HG03108 (cell line): Measurements from ENCODE around the gene MED29.

ENCODE experiments used
- ATAC-seq: cut with Tn5 transposase; IDR thresholded peaks from one replicate; pipeline ENCODE4 v1.9.1; 2021; ENCODE audit warnings: moderate library complexity; ENCODE audit not compliant: unreplicated experiment

The MED29 gene

GRCh38 chr19:39426170-39426569 is 35.0 kb downstream of the MED29 start:
- no peak for ATAC-seq

- no peak for ATAC-seq
These were observed 36.5 kb downstream of the MED29 start for GRCh38 chr19:39427707-39428106.

- ATAC-seq = no peak
These were observed 37.3 kb downstream of the MED29 start for GRCh38 chr19:39428283-39429112.

GRCh38 chr19:39430675-39431593 is 39.8 kb downstream of the MED29 start:
- ATAC-seq = peak; percentile 38

DNA sequence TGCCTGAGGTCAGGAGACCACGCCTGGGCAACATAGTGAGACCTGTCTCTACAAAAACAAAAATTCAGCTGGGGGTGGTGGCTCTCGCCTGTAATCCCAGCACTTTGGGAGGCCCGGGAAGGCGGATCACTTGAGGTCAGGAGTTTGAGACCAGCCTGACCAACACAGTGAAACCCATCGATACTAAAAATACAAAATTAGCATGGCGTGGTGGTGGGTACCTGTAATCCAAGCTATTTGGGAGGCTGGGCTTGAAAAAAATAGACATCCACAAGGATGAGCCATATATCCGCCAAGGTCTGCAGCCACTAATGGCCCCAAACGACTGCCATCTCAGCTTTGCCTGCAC is 41.5 kb downstream of the MED29 start:
- ATAC-seq = no peak

- no peak for ATAC-seq
These were observed 42.4 kb downstream of the MED29 start for GRCh38 chr19:39433480-39434079.

DNA sequence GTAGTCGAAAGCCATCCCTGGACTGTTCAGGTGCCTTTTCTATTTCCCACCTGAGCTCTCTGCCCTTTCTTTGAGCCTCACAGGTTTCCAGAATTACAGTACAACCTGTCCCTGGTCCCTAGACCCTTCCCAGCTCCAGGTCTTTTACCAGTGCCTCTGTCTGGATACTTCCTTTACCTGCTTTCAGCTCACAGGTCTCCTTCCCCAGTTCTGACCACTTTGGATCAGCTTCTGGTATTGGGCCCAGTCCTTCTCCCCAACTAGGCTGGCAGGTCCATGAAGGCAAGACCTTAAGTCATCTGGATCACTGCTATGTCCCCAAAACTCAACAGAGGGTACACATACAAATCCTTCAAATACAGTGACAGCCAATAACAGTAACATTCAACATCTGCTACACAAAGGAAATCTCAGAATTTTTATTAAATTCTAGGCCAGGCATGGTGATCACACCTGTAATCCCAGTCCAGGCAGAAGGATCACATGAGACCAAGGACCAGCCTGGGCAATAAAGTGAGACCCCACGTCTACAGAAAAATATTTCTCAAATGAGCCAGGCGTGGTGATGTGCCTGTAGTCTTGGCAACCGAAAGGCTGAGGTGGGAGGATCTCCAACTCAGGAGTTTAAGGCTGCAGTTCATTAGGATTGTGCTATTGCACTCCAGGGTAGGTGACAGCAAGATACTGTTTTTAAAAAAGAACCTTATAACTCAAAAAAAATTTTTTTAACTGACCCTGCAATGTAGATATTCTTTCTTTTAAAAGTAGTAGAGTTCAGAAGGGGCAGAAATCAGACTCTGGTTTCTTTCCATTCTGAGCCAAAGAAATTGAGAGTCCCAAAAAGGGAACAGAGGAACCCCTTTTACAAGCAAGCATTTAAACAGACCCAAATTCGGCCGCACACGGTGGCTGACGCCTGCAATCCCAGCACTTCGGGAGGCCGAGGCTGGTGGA is 43.2 kb downstream of the MED29 start:
- no peak for ATAC-seq

DNA sequence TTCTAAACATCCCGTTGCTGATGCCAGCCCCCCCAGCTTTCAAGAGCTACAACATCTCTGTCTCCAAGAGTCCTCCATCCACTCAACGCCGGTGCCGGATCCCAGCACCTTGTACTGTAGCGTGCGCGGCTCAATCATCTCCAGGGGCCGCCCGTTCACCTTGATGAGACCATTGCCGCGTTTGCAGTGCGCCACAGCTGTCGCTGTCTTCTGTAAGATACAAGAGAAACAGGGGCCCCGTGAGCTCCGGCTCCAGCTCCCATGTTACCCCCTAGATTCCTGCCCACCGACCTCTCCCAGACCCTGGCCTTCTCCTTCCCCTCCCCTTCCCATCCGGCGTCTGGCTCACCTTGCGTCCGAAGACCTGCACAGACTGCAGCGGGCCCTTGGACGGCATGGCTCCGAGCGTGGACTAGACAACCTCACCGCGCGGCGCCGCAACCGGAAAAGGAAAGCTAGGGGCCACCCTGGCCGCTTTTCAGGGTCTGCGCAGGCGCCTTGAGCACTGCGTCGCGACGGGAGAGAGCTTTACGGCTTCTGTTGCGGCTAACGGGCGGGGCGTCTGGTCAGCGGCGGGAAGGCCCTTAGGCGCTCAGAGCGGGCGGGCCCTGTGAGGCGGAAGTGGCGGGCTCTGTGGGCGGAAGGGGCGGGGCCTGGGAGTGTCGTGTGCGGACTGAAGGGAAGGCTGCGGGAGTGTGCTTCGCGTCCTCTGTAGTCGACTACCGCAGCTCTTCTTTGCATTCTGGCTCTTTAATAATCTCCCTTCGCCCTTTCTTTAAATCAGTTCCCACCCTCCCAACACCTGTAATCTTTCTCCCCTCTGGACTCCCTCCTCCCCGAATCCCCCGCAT is 44.5 kb downstream of the MED29 start, which contains the start of gene RPS16:
Gene RPS16, minus strand, starts transcription at position 451 of the 851 bp plus-strand sequence. Its CDS starts 54 bp downstream, at position 397.
- peak; percentile 73 for ATAC-seq

DNA sequence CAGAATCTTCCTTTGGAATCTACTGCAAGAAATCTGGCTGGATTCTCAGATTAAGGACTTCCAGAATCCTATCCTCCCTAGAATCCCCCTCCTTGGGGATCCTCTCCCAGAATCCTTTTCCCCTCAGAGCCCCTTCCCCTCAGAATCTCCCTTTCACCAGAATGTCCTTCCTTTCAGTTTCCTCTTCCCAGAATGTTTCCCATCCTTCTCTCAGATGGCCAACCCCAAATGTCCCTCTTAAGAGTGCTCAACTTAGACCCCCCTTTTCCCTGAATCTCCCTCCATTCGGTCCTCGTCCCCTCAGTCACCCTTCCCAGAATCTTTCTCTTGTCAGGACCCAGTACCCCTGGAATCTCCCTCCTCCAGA is 45.2 kb downstream of the MED29 start:
- no peak for ATAC-seq

DNA sequence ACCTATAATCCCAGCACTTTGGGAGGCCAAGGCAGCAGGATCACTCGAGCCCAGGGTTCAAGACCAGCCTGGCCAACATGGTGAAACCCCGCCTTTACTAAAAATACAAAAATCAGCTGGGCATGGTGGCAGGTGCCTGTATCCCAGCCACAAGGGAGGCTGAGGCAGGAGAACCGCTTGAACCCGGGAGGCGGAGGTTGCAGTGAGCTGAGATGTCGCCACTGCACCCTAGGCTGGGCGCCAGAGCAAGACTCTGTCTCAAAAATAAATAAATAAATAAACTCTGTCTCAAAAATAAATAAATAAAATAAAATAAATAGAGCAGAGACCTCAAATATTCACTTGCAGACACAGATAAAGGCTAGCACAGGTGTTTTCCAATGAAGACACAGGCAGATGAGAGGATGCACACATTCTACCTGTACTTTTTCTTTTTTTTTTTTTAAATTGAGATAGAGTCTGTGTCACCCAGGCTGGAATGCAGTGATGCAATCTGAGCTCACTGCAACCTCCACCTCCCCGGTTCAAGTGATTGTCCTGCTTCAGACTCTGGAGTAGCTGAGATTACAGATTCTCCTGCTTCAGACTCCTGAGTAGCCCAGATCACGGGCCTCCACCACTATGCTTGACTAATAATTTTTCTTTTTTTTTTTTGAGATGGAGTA is 47.2 kb downstream of the MED29 start:
- ATAC-seq = no peak

DNA sequence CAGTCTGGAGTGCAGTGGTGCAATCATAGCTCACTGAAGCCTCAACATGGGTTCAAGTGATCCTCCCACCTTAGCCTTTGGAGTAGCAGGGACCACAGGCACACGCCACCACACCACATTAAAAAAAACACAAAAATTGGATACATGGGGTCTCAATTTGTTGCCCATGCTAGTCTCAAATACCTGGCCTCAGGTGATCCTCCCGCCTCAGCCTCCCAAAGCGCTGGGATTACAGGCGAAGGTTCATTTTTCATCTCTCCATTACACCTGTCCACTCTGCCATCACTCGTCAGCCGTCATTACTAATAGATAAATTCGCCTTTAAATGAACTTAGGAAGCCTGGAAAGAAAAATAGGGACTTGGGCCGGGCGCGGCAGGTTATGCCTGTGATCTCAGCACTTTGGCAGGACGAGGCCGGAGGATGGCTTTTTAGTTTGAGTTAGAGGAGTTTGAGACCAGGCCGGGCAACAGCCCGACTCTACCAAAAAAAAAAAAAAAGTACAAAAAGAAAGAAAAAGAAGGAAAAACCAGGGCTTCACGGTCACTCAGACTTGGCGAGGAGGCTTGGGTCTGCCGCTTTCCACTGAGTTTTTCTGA is 53.5 kb downstream of the MED29 start:
- no peak for ATAC-seq

GRCh38 chr19:39445196-39446111 is 54.3 kb downstream of the MED29 start, which contains the start of gene SUPT5H:
Gene SUPT5H, plus strand, starts transcription at chr19:39445582. Its CDS starts 309 bp downstream, at chr19:39445891.
- peak; percentile 83 for ATAC-seq

- no peak for ATAC-seq
These were observed 55.3 kb downstream of the MED29 start for GRCh38 chr19:39446365-39447084.

DNA sequence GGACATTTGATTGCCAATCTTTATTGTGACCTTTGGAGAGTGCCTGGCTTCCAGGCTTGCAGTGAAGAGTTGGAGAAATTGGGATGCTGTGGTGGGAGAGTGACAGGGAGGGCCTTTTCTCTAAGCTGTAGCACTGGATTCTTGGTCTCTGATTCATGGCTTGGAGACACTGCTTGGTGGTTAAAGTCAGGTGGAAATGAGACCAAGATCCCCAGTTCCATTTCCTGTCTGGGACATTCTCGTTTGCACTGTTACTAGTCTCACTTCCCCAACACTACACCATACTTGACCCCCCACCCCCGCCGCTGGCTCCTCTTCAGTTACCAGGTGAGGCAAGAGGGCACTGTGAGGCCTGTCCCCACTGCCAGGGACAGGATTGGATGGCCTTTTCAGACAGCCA is 57.1 kb downstream of the MED29 start:
- ATAC-seq = no peak

- no peak for ATAC-seq
These were observed 58.1 kb downstream of the MED29 start for GRCh38 chr19:39449116-39449797.
